Measurements from ENCODE around the gene FNIP2. TPM values are rescaled to one million over a fixed set of nuclear protein-coding genes. Genes with fewer than 3 reads are reported as not detected.
A peak's percentile ranks its signal among the peaks of the same experiment; 100 is the strongest.
"Not testable (repeated sequence)": the region's sequence is repeated elsewhere in the genome, so short reads cannot be mapped to it uniquely, and the experiment has no call there.

FNIP2 gene
- total and polyA plus RNA-seq, 4 donors = 8.8 to 88.7 (median 23.5) TPM

GRCh38 chr4:158793021-158793420 lies 24.2 kb downstream of the FNIP2 start:
- H3K4me1 ChIP-seq (ENCODE audit: control insufficient read depth in 4 of 4, insufficient read depth in 4 of 4, low read length in 3 of 4) = peaks cover 16 to 56% (median 45%) of the 10 kb centered on the region in 4 donors
- 97% methylated on average over 1 of the region's 1 CpG for WGBS
- H3K4me3 ChIP-seq (ENCODE audit: low read depth in 1 of 3, low read length in 3 of 3) = no peak overlapping the region
- H3K27me3 ChIP-seq (ENCODE audit: control insufficient read depth in 4 of 4, insufficient read depth in 4 of 4, low read length in 3 of 4) = no peaks in the 10 kb centered on the region
- H3K27ac ChIP-seq (ENCODE audit: low read depth in 1 of 2, low read length in 2 of 2) = no peak overlapping the region
- H3K36me3 ChIP-seq (ENCODE audit: control insufficient read depth in 4 of 4, insufficient read depth in 3 of 4, low read depth in 1 of 4, low read length in 3 of 4) = no peaks in the 10 kb centered on the region
- no peak for DNase-seq (ENCODE audit: low spot score)
- no peaks in the 10 kb centered on the region for H3K9me3 ChIP-seq (ENCODE audit: control insufficient read depth in 4 of 4, low read length in 3 of 4)
- no peak overlapping the region for H3K9ac ChIP-seq (ENCODE audit: low read depth in 1 of 2, low read length in 2 of 2)
- TF ChIP-seq HNF4A (conservative IDR thresholded peaks at IDR 0.05) = no peak
- TF ChIP-seq EGR1 (IDR thresholded peaks at IDR 0.05; ENCODE audit: low read depth in 2 of 2) = no peak
- TF ChIP-seq NR2F2 (IDR thresholded peaks at IDR 0.05) = no peak
- TF ChIP-seq, protein P1, sequence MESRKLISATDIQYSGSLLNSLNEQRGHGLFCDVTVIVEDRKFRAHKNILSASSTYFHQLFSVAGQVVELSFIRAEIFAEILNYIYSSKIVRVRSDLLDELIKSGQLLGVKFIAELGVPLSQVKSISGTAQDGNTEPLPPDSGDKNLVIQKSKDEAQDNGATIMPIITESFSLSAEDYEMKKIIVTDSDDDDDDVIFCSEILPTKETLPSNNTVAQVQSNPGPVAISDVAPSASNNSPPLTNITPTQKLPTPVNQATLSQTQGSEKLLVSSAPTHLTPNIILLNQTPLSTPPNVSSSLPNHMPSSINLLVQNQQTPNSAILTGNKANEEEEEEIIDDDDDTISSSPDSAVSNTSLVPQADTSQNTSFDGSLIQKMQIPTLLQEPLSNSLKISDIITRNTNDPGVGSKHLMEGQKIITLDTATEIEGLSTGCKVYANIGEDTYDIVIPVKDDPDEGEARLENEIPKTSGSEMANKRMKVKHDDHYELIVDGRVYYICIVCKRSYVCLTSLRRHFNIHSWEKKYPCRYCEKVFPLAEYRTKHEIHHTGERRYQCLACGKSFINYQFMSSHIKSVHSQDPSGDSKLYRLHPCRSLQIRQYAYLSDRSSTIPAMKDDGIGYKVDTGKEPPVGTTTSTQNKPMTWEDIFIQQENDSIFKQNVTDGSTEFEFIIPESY (IDR thresholded peaks at IDR 0.05) = no peak
- no peak for TF ChIP-seq SP1 (IDR thresholded peaks at IDR 0.05)
- no peak for TF ChIP-seq HNF4G (IDR thresholded peaks at IDR 0.05)
- TF ChIP-seq ATF3 (IDR thresholded peaks at IDR 0.05) = no peak
- no peak for TF ChIP-seq FOXA1 (IDR thresholded peaks at IDR 0.05)

GRCh38 chr4:158793430-158793829 lies 24.6 kb downstream of the FNIP2 start:
- WGBS = 80% methylated on average over 1 of the region's 1 CpG
- H3K36me3 ChIP-seq (ENCODE audit: control insufficient read depth in 4 of 4, insufficient read depth in 3 of 4, low read depth in 1 of 4, low read length in 3 of 4); H3K9ac ChIP-seq (ENCODE audit: low read depth in 1 of 2, low read length in 2 of 2); H3K9me3 ChIP-seq (ENCODE audit: control insufficient read depth in 4 of 4, low read length in 3 of 4); H3K27ac ChIP-seq (ENCODE audit: low read depth in 1 of 2, low read length in 2 of 2); DNase-seq (ENCODE audit: low spot score); H3K27me3 ChIP-seq (ENCODE audit: control insufficient read depth in 4 of 4, insufficient read depth in 4 of 4, low read length in 3 of 4); H3K4me3 ChIP-seq (ENCODE audit: low read depth in 1 of 3, low read length in 3 of 3): not testable (repeated sequence)
- peaks cover 20 to 56% (median 47%) of the 10 kb centered on the region in 4 donors for H3K4me1 ChIP-seq (ENCODE audit: control insufficient read depth in 4 of 4, insufficient read depth in 4 of 4, low read length in 3 of 4)

DNA sequence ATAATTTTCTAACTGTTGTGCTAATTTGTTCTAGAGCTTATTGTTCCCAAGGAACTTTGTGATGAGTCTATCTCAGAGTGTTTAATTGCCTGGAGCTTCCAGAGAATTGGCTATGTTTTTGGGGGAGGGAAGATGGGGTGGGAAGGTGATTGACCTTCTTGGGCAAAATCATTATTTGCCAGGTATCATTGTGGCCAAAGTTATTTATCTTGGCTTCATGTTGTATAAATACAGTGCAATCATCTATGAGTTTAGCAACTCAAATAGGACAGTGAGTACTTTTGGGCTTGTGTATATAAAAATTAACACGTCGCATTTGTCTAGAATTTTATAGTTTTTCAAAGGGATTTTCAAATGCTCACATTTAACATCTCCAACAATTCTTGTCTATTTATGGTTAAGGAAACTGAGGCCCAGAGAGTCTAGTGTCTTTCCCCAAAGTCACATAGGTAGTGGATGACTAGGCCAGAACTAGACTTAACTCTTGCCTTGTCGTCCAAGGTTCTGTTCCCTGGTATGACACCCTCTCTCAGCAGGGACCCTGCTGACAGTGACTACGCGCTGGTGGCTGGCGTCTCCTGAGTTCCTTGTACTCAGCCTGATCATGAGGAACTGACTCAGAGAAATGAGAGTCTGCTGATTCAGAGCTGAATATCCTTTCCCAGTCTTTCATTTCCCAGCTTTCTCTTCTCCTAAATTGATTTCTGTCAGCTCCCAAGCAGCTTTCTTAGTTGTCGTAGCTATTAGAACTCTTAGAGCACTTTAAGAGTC lies 27.7 kb downstream of the FNIP2 start:
- H3K9me3 ChIP-seq (ENCODE audit: control insufficient read depth in 4 of 4, low read length in 3 of 4) = no peaks in the 10 kb centered on the region
- no peaks in the 10 kb centered on the region for H3K36me3 ChIP-seq (ENCODE audit: control insufficient read depth in 4 of 4, insufficient read depth in 3 of 4, low read depth in 1 of 4, low read length in 3 of 4)
- WGBS = 42% methylated on average over 7 of the region's 7 CpGs
- H3K4me3 ChIP-seq (ENCODE audit: low read depth in 1 of 3, low read length in 3 of 3) = no peak overlapping the region
- H3K9ac ChIP-seq (ENCODE audit: low read depth in 1 of 2, low read length in 2 of 2) = no peak overlapping the region
- H3K27me3 ChIP-seq (ENCODE audit: control insufficient read depth in 4 of 4, insufficient read depth in 4 of 4, low read length in 3 of 4) = no peaks in the 10 kb centered on the region
- H3K27ac ChIP-seq (ENCODE audit: low read depth in 1 of 2, low read length in 2 of 2) = peak overlapping the region; percentile 77 to 85
- TF ChIP-seq RXRA (IDR thresholded peaks at IDR 0.05) (peak; percentile 87 to 90), HNF4A (conservative IDR thresholded peaks at IDR 0.05) (peak; percentile 63 to 67), EGR1 (IDR thresholded peaks at IDR 0.05; ENCODE audit: low read depth in 2 of 2) (no peak), YY1 (IDR thresholded peaks at IDR 0.05) (peak; percentile 31), GABPA (IDR thresholded peaks at IDR 0.05 in 1 of 2, conservative IDR thresholded peaks at IDR 0.05 in 1 of 2) (peak in 1 of 2 donors; percentile 13), TAF1 (conservative IDR thresholded peaks at IDR 0.05) (no peak), MAX (IDR thresholded peaks at IDR 0.05) (peak; percentile 42), FOXA2 (IDR thresholded peaks at IDR 0.05) (peak; percentile 81), SP1 (IDR thresholded peaks at IDR 0.05) (peak; percentile 58), JUND (IDR thresholded peaks at IDR 0.05) (peak in 1 of 2 donors; percentile 39), FOXA1 (IDR thresholded peaks at IDR 0.05) (peak; percentile 81)
- TF ChIP-seq, protein P1 (IDR thresholded peaks at IDR 0.05) = peak; percentile 55
- TF ChIP-seq, protein P2, sequence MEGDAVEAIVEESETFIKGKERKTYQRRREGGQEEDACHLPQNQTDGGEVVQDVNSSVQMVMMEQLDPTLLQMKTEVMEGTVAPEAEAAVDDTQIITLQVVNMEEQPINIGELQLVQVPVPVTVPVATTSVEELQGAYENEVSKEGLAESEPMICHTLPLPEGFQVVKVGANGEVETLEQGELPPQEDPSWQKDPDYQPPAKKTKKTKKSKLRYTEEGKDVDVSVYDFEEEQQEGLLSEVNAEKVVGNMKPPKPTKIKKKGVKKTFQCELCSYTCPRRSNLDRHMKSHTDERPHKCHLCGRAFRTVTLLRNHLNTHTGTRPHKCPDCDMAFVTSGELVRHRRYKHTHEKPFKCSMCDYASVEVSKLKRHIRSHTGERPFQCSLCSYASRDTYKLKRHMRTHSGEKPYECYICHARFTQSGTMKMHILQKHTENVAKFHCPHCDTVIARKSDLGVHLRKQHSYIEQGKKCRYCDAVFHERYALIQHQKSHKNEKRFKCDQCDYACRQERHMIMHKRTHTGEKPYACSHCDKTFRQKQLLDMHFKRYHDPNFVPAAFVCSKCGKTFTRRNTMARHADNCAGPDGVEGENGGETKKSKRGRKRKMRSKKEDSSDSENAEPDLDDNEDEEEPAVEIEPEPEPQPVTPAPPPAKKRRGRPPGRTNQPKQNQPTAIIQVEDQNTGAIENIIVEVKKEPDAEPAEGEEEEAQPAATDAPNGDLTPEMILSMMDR (IDR thresholded peaks at IDR 0.05; ENCODE audit: low read depth, low read length, missing input control) = no peak
- H3K4me1 ChIP-seq (ENCODE audit: control insufficient read depth in 4 of 4, insufficient read depth in 4 of 4, low read length in 3 of 4) = peaks cover 20 to 77% (median 72%) of the 10 kb centered on the region in 4 donors
- no peak for DNase-seq (ENCODE audit: low spot score)

Measured in liver (tissue), 9 donors.